Measurements from ENCODE around the gene PITX1.

- no peak for TF ChIP-seq CTCF (IDR thresholded peaks at IDR 0.05)
- TF ChIP-seq POLR2A (IDR thresholded peaks at IDR 0.05), result no peak
These were observed 38.6 kb upstream of the PITX1 start for GRCh38 chr5:135072387-135073281.

All from lower leg skin (tissue), 3 donors.